NB4 (cell line): ENCODE measurements around the gene TEX14.
A peak's percentile ranks its signal among the peaks of the same experiment; 100 is the strongest.

Experiments
- DNase-seq: peaks from one replicate; pipeline ENCODE4 v3.0.0; 2010; ENCODE audit warnings: low read depth
- H3K4me3 ChIP-seq: one replicate; pipeline ENCODE4 v1.5.1; 2011; ENCODE audit warnings: mild to moderate bottlenecking, low read depth, low read length, moderate library complexity
- MYC ChIP-seq: IDR thresholded peaks from 2 replicates; pipeline ENCODE4 v1.6.1; 2011; ENCODE audit warnings: low read depth, low read length
- POLR2A ChIP-seq: IDR thresholded peaks from 2 replicates; pipeline ENCODE4 v1.6.1; 2011; ENCODE audit warnings: mild to moderate bottlenecking; ENCODE audit not compliant: insufficient read length; ENCODE audit errors: extremely low read depth
- TF ChIP-seq, protein P1 (sequence below): IDR thresholded peaks from one replicate; pipeline ENCODE4 v1.5.1; 2012; ENCODE audit warnings: low read depth, low read length
- TF ChIP-seq, protein P2 (sequence below): IDR thresholded peaks from 2 replicates; pipeline ENCODE4 v1.6.1; 2011; ENCODE audit warnings: low read depth, low read length

The TEX14 gene

DNA sequence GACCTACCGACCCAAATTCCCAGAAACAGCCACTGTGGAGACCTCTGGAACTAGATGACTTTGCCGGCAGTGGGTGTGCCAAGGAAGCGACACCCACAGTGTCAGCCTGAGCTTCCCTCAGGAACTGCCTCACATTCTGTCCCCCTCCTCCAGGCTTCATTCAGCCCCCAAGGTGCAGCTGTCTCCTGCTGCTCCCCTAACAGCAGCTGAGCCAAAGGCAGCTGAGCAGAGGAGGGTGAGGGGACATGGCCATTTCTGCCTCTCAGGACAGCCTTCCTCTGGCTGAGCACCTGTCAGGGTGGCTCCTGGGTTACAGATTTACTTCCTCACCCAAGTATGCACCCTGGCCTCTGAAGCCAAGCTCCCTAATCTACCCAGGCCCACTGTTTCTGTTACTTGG is 155.3 kb downstream of the TEX14 start:
- no peak overlapping the region for H3K4me3 ChIP-seq
- DNase-seq: no peak
- TF ChIP-seq, protein P1, sequence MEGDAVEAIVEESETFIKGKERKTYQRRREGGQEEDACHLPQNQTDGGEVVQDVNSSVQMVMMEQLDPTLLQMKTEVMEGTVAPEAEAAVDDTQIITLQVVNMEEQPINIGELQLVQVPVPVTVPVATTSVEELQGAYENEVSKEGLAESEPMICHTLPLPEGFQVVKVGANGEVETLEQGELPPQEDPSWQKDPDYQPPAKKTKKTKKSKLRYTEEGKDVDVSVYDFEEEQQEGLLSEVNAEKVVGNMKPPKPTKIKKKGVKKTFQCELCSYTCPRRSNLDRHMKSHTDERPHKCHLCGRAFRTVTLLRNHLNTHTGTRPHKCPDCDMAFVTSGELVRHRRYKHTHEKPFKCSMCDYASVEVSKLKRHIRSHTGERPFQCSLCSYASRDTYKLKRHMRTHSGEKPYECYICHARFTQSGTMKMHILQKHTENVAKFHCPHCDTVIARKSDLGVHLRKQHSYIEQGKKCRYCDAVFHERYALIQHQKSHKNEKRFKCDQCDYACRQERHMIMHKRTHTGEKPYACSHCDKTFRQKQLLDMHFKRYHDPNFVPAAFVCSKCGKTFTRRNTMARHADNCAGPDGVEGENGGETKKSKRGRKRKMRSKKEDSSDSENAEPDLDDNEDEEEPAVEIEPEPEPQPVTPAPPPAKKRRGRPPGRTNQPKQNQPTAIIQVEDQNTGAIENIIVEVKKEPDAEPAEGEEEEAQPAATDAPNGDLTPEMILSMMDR: no peak
- TF ChIP-seq POLR2A (no peak), MYC (no peak)
- TF ChIP-seq, protein P2, sequence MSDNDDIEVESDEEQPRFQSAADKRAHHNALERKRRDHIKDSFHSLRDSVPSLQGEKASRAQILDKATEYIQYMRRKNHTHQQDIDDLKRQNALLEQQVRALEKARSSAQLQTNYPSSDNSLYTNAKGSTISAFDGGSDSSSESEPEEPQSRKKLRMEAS: no peak

DNA sequence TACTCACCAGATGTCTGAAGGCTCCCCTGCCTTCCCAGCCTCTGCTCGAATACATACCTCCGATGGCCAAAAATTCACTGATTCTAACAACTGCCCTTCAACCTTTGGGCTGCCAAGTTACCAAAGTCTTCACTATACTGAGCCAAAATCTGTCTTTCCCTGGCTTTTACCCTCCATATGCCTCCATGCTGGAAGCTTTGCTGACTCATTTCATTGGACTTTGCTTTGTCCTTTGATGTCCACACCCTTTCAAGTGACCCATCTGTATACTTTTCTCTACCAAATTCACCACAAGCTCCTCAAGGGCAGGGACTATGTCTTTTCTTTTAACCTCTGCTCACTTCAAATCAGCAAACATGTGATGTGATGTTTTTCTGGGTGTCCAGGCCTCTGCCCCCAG is 156.4 kb downstream of the TEX14 start:
- TF ChIP-seq POLR2A (no peak), MYC (no peak)
- TF ChIP-seq, protein P1: no peak
- TF ChIP-seq, protein P2: no peak
- DNase-seq: no peak
- no peak overlapping the region for H3K4me3 ChIP-seq

DNA sequence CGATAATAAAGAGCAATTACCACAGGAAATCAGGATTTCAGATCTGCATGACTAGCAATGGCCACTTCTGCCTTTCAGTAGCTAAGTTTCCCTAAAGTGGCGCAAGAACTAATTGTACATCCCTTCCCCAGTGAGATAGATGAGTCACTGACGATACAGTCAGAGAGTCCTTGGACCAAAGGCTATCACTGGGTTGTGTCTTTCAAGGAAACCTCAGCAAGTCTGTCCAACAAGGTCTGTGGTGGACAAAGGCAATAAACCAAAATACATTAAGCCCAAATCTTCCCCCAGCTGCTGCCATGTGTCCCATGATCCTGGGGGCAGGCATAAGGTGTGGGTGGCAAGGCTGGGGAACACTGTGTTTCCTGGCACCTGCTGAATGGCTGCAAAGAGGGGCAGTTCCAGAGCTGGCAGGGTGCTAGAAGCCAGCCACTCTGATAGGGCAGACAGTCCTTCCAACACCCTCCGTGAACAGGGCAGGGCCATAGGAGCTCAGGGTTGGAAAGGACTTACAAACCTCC is 156.9 kb downstream of the TEX14 start:
- DNase-seq: peak; percentile 82
- no peak for TF ChIP-seq MYC
- no peak for TF ChIP-seq POLR2A
- TF ChIP-seq, protein P1: no peak
- TF ChIP-seq, protein P2: no peak
- H3K4me3 ChIP-seq: no peak overlapping the region

DNA sequence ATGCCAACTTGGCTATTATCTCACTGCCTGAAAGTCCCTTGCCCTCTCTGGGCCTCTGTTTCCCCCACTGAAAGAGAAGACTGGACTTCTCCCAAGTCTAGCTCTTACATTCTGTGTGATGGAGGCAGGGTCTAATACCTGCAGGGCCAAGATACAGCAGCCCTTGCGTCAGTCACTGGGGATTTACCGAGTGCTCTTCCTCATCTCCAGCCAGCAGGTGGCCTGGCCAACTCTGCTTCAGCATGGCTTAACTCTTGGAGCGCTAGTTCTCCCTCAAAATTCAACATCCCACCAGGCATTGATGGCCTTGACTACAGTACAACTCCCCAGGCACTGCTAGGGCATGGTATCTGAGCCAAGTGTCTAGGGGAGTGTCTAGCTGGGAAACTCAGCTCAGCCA is 157.5 kb downstream of the TEX14 start:
- TF ChIP-seq POLR2A (no peak), MYC (no peak)
- TF ChIP-seq, protein P2: no peak
- TF ChIP-seq, protein P1: no peak
- no peak overlapping the region for H3K4me3 ChIP-seq
- no peak for DNase-seq

DNA sequence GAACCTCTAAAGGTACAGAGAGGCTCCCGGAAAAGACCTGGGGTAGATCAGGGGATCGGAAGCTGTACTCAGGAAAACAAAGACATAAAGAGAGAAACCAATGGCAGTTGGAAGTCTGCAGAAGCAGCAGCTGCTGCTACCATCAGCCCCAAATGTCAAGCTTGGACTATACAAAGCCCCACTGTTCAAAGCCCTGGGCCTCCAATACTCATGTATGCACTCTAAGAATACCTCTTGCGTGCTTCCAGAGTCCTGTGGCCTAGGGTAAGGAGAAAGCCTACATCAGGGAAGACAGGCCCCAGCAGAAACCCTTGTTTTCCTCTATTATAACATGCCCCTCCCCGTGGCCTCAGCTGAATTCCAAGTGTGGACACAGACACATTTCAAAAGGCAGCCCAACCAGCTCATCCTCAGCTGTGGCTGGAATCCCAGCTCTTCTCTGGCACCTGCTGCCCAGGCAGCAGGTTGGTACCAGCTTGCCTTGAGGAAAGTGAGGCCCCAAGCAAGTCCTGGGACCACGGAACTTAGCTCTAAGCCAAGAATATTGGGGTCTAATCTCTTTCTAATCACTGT is 158.1 kb downstream of the TEX14 start:
- no peak for DNase-seq
- no peak overlapping the region for H3K4me3 ChIP-seq
- TF ChIP-seq POLR2A (no peak), MYC (no peak)
- TF ChIP-seq, protein P1: no peak

DNA sequence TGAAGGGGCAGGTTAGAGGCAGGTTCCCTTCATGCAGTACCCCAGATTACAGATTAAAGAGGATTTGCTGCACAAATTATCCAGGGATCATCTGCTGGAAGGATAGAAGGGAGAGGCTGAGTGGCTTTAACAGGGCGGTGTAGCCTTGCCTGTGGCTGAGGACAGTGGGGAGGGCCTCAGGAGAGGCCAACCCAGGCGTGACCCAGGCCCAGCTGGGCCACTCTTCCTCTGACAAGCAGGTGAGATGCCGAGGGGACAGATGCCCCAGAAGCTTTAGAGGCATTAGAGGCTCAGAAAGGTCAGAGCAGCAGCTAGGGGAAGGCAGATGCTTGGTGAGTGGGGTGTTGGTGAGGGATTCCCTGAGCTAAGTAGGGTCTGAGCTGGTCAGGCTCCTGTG is 159.3 kb downstream of the TEX14 start:
- no peak overlapping the region for H3K4me3 ChIP-seq
- TF ChIP-seq, protein P2: no peak
- TF ChIP-seq MYC (no peak), POLR2A (no peak)
- TF ChIP-seq, protein P1: no peak
- DNase-seq: no peak
